GM12872 (cell line): Measurements from ENCODE around the gene LPCAT4.

Experiments used
- CTCF ChIP-seq: IDR thresholded peaks from 3 replicates; pipeline ENCODE4 v1.5.1; 2011; ENCODE audit warnings: low read depth, mild to moderate bottlenecking, low read length, moderate library complexity; ENCODE audit not compliant: insufficient read depth

Gene LPCAT4

GRCh38 chr15:34337557-34338306 lies 29.3 kb downstream of the LPCAT4 start, which contains the start of gene SLC12A6:
TSS of gene SLC12A6 (minus strand) at chr15:34337781. CDS start at chr15:34336680, 1,101 bp downstream.
- TF ChIP-seq CTCF: no peak

- TF ChIP-seq CTCF: no peak
These were observed 29.9 kb downstream of the LPCAT4 start for GRCh38 chr15:34336991-34337556.

- no peak for TF ChIP-seq CTCF
These were observed 30.6 kb downstream of the LPCAT4 start for GRCh38 chr15:34336231-34336990.

- TF ChIP-seq CTCF: no peak
These were observed 31.6 kb downstream of the LPCAT4 start for GRCh38 chr15:34335176-34336032.

GRCh38 chr15:34334672-34335071 lies 32.3 kb downstream of the LPCAT4 start:
- TF ChIP-seq CTCF: no peak

GRCh38 chr15:34332553-34333120 lies 34.4 kb downstream of the LPCAT4 start:
- TF ChIP-seq CTCF: no peak
